ENCODE data around the gene NFATC2IP.
"Not testable (repeated sequence)": the region's sequence is repeated elsewhere in the genome, so short reads cannot be mapped to it uniquely, and the experiment has no call there.

The NFATC2IP gene

GRCh38 chr16:28998837-28999236 lies 48.1 kb downstream of the NFATC2IP start:
- no peak for DNase-seq (ENCODE audit: low read depth)

GRCh38 chr16:28999577-28999976 lies 48.8 kb downstream of the NFATC2IP start:
- DNase-seq (ENCODE audit: low read depth) = no peak

GRCh38 chr16:29000019-29000418 lies 49.3 kb downstream of the NFATC2IP start:
- DNase-seq (ENCODE audit: low read depth) = no peak

GRCh38 chr16:29004496-29005139 lies 53.9 kb downstream of the NFATC2IP start:
- DNase-seq (ENCODE audit: low read depth) = not testable (repeated sequence)

- DNase-seq (ENCODE audit: low read depth) = peak; percentile 60
Observed at GRCh38 chr16:29007730-29008593, 57.2 kb downstream of the NFATC2IP start.

- DNase-seq (ENCODE audit: low read depth) = no peak
Observed at GRCh38 chr16:29009050-29009837, 58.5 kb downstream of the NFATC2IP start.

- no peak for DNase-seq (ENCODE audit: low read depth)
Observed at GRCh38 chr16:29009838-29010166, 59.1 kb downstream of the NFATC2IP start.

- DNase-seq (ENCODE audit: low read depth) = no peak
Observed at GRCh38 chr16:29011112-29011511, 60.4 kb downstream of the NFATC2IP start.

GRCh38 chr16:29011851-29012250 lies 61.1 kb downstream of the NFATC2IP start:
- DNase-seq (ENCODE audit: low read depth) = no peak

GRCh38 chr16:29012913-29013553 lies 62.3 kb downstream of the NFATC2IP start:
- no peak for DNase-seq (ENCODE audit: low read depth)

GRCh38 chr16:29014561-29015069 lies 63.9 kb downstream of the NFATC2IP start:
- no peak for DNase-seq (ENCODE audit: low read depth)
